Activated CD4-positive, alpha-beta T cell treated with anti-CD3 and anti-CD28 coated beads for 24 hours (primary cell): Measurements from ENCODE around the gene PMFBP1.

Experiments used
- DNase-seq, 2 donors: peaks; one replicate each; pipeline ENCODE4 v3.0.0-alpha.2; 2020; ENCODE audit warnings: low read depth in 2 of 2

Gene PMFBP1

DNA sequence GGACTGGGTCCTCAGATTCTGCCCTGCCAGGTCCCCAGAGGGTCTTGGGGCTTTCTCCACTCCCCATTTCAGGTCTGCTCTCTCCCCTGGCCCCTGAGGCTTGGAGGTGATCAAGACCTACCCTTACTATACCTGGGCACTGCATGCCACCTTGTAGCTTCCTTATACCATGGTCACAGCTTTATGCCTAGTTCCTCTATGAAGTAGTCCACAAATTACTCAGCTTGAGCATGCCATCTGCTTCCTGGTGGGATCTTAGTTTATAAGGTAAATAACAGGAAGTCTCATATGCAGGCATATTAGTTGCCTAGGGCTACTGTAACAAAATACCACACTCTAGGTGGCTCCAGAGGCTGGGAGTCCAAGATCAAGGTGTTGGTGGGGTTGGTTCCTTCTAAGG is 11.0 kb upstream of the PMFBP1 start:
- DNase-seq, result no peak

DNA sequence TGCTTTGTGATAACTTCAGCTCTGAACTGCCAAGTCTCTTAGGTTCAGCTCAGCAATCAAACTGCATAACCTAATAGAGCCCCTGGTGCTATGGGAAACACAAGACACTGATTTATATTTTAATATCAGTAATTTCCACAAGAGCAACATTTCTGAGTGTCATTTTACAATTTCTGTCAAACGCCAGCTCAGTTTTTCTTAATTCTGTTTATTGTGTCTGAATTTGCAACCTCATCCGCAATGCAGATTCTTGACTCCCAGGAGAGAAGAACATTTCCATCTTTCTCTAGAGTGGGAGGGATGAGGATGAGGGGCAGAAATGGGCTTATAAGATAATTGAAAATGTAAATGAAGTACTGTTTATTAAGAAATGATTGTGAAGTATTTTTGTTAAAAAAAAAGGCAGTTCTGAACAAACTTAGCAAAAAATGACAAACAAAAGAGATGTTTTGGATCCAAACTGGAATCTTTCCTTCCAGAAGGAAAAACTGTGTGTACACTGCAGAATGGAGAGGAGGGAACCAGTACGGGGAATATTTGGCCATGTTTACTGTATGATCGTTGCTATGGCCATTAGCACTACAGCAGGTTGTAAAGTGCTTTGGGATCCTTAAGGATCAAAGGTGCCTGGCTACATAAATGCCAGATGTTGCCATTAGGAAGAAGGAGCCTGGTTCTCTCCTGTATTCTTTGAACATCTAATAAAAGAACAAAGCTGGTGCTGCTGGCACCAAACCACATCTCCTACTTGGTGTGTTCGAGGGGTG is 7.4 kb upstream of the PMFBP1 start:
- DNase-seq, result no peak

DNA sequence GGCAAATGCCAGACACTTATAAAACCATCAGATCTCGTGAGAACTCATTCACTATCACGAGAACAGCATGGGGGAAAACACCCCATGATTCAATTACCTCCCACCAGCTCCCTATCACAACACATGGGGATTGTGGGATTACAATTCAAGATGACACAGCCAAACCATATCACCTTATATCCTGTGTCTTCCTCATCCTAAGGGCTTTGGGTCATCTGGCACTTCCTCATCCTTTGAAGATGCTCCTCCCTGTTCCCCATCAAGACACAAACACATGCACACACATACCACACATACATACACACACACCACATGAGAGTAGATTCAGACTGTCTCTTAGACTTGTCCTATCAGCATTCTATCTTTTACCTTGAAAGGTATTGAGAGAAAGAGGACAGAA is 2.8 kb upstream of the PMFBP1 start:
- no peak for DNase-seq

- no peak for DNase-seq
Measured at GRCh38 chr16:72173997-72174396, 2.0 kb upstream of the PMFBP1 start.

- no peak for DNase-seq
Measured at GRCh38 chr16:72171236-72171635, 719 bp downstream of the PMFBP1 start.

DNA sequence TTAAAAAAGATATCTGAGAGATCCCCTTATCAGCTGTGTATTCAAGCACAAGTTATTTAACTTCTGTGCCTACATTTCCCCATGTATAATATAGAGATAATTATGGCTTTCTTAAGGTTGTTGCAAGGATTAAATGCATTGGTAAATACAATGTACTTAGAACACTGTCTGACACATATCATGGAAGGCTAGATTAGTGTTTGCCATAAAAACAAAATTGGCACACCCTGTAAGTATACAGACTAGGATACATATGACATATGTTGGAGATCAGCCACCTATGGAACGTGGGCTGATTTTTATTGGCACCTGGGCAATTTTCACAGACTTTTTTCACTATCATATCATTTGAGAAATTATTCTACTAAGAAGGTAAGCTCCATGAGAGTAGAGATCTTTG is 2.2 kb downstream of the PMFBP1 start:
- DNase-seq, result no peak

- DNase-seq, result no peak
Measured at GRCh38 chr16:72168365-72168764, 3.6 kb downstream of the PMFBP1 start.

GRCh38 chr16:72166954-72167561 is 4.9 kb downstream of the PMFBP1 start:
- no peak for DNase-seq

DNA sequence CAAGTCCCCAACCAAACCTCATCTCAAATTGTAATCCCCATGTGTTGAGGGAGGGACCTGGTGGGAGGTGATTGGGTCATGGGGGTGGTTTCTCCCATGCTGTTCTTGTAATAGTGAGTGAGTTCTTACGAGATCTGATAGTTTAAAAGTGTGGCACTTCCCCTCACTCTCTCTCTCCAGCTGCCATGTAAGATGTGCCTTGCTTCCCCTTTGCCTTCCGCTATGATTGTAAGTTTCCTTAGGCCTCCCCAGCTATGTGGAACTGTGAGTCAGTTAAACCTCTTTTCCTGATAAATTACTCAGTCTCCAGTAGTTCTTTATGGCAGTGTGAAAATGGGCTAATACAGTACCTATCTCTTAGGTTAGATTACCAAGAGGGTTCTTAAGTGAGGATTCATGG is 5.8 kb downstream of the PMFBP1 start:
- no peak for DNase-seq

GRCh38 chr16:72164691-72165090 is 7.3 kb downstream of the PMFBP1 start:
- DNase-seq, result no peak

DNA sequence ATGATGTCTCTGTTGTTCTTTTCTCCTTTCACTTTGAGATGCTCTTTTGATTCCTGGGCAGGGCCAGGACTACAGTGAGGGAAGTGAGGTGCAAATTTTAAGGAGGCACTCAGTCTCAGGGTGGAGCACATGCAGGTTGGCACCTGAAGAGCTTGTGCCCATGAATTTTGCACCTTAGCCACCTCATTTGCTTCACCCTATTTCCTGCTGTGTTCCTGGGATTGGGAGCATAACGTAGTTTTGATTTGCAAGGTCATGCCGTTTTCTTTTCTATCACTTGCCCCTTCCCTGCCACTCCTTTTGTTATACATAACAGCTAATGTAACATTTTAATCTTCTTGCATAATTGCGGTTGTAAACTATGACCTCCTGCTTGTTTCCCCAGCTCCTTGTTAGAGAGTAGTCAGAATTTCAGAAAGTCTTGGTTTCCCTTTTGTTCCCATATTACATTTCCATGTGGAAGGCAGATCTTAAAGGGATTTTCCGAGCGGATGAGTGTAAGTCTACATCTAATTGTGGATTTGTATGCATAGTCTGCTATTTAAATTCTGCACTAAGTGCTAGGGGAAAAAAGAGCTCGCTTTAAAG is 9.8 kb downstream of the PMFBP1 start:
- DNase-seq, result no peak

DNA sequence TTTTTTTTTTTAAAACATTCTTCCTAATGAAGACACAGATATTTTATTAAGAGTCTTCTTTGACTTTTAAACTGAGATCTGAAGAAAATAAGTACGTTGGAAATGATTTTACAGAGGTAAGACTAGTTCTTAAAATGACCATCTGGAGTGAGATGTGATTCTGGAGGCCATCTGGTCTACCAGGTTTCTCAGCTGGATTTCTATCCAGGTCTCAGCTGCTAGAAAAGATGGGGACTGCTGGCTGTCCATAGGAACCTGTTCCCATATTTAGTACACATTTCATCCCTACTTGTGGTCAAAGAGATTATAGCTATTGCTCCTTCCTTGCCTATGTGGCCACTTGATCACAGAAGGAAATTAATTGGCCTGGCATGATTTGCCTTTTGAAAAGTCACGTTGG is 12.2 kb downstream of the PMFBP1 start:
- DNase-seq, result no peak

DNA sequence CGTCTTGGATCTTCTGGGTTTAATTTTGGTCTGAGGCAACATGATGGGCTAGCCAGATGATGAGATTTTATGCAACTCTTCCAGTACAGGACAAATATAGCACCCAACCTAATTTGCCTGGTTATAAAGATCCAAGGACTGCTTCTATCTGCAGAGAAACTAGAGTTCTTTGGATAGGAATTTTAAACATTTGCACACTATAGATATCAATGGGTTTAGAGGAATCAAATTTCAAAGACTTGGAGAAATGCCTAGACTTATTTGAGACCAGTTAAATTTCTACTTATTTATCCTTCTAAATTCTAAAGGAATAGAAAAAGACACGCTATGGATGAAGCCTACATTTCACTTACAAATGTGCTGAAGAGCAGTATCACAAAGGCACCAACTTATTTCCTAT is 12.6 kb downstream of the PMFBP1 start:
- no peak for DNase-seq

- DNase-seq, result no peak
Measured at GRCh38 chr16:72149676-72150464, 22.1 kb downstream of the PMFBP1 start.

GRCh38 chr16:72142476-72142875 is 29.5 kb downstream of the PMFBP1 start:
- DNase-seq, result no peak

DNA sequence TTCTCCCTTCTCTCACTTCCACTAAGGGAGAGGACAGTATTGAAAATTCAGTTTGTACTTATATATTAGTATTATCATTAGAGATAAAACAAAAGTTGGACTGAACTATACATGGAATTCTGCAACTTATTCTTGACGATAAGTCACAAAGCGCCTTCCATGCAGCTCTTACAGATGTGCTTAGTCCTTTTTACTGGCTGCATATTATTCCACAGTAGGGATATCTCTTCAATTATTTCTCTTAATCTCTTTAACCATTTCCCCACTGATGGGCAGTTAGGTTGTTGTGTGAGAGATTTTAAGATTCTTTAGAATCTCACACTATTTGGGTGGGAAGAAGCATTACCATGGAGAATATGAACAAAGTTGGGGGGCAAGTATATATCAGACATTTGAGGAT is 32.0 kb downstream of the PMFBP1 start:
- DNase-seq, result no peak

DNA sequence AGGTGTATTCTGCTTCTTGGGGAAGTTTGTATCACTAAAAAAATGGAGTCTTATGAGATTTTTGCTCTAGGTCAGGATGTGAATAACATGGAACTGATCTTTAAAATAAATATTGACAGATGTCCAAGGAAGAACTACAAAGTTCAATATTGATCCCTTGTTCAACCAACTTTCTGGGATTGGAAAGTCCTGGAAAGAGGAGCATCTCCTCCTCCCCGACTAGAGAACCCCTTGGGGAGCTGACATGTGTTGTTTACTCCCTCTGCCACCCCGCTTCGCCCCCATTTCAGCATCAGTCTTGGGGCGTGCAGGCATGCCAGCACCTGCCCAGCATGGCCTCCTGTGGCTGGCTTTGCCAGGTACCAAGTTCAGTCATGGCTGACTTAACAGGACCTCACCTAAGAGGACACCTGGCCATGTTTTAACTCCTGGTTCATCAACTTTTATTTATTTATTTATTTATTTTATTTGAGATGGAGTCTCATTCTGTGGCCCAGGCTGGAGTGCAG is 33.8 kb downstream of the PMFBP1 start:
- DNase-seq, result no peak

DNA sequence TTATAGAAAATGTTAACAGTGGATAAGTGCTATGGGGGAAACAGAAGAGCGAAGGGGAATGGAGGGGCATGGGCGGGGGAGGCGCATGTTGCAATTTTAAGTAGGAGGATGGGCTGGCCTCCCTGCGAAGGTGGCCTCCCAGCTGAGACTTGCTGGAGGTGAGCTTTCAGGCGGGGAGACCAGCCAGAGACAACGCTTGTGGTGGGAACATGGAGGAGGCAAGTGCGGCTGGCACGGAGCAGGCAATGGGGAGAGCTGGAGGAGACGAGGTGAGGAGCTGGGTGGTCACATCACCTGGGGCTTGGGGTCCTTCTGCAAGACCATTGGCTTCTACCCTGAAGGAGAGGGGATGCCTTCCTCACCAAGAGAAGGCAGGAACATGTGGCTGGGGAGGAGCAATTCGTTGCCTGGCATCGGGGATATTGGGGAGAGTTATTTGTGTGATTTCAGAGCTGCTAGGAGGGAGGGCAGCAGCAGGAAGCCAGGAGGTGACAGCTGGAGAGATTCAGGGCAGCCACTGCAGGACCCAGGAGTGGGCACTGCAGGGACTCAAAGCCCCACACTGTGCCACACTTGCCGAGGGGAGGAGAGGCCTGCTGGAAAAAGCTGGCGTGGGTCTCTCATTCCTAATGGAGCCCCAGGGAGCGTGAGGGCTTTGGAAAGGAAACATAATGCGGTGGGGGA is 34.4 kb downstream of the PMFBP1 start:
- no peak for DNase-seq

DNA sequence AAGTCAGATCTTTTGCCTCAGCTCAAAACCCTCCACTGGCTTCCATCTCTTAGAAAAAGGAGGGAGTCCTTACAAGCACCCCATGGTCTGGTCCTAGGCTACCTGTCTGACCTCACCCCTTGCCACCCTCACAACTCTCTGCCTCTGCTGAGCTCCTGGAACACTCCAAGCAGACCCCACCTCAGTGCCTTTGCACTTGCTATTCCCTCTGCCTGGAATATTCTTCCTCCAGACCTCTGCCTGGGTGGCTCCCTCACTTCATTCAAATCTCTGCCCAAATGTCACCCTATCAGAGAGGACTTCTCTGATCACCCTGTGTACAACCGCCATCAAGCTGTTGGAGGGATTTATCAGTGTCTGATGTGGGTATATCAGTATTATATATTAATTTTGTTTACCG is 37.4 kb downstream of the PMFBP1 start:
- DNase-seq, result no peak

- no peak for DNase-seq
Measured at GRCh38 chr16:72132726-72133125, 39.2 kb downstream of the PMFBP1 start.

DNA sequence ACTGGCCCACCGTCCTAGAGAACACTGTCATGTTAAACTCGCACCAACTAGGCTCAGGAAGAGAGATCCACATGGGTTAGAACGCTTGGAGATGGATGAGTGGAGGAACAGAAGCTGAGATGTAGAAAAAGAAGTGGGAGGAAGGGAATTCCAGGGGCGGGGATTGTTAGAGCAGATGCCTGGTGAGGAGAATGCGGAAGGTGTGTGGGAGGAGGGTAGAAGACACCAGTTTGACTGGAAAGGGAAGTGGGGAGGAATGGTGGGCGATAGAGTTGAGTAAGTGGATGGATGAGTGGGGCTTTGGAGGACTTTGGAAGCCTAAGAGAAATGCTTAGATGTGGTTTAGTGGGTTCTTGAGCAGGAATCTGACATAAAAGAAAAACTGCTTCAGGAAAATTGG is 40.9 kb downstream of the PMFBP1 start:
- no peak for DNase-seq
